Sigmoid colon (tissue), 7 donors: ENCODE measurements around the gene EFCAB12. TPM values are rescaled to one million over a fixed set of nuclear protein-coding genes. Genes with fewer than 3 reads are reported as not detected.
"Not testable (repeated sequence)": the region's sequence is repeated elsewhere in the genome, so short reads cannot be mapped to it uniquely, and the experiment has no call there.

Experiments
- DNase-seq: peaks from one replicate; pipeline ENCODE4 v3.0.0-alpha.2; 2019
- H3K27ac ChIP-seq, 4 donors: fragments of 200-600 bp; sonication (generic); one replicate each; pipeline ENCODE4 v1.5.1; 2016 to 2019; ENCODE audit warnings: mild to moderate bottlenecking in 1 of 4
- H3K27me3 ChIP-seq, 3 donors: fragments of 200-600 bp; sonication (generic); one replicate each; pipeline ENCODE4 v1.5.1; 2019; ENCODE audit warnings: mild to moderate bottlenecking in 1 of 3
- H3K36me3 ChIP-seq, 4 donors: fragments of 200-600 bp; sonication (generic); one replicate each; pipeline ENCODE4 v1.5.1; 2016 to 2019
- H3K4me1 ChIP-seq, 4 donors: fragments of 200-600 bp; sonication (generic); one replicate each; pipeline ENCODE4 v1.5.1; 2017 to 2019
- H3K4me3 ChIP-seq, 4 donors: fragments of 200-600 bp; sonication (generic); one replicate each; pipeline ENCODE4 v1.5.1; 2017 to 2019; ENCODE audit warnings: mild to moderate bottlenecking in 2 of 4, moderate library complexity in 1 of 4
- H3K9me3 ChIP-seq, 4 donors: fragments of 200-600 bp in 3 of 4; sonication (generic) in 3 of 4; one replicate each; pipeline versions ENCODE4 v1.5.1 to v1.6.1; 2013 to 2019
- EP300 ChIP-seq, 4 donors: sonication (generic); formaldehyde crosslinking; IDR thresholded peaks; one replicate each; pipeline ENCODE4 v1.6.1; 2017; ENCODE audit warnings: antibody characterized with exemption in 4 of 4
- POLR2A ChIP-seq, 2 donors: fragments of 450-650 bp; IDR thresholded peaks; one replicate each; pipeline ENCODE4 v1.6.1; 2016; ENCODE audit warnings: antibody characterized with exemption in 2 of 2, mild to moderate bottlenecking in 2 of 2, moderate library complexity in 2 of 2
- POLR2AphosphoS5 ChIP-seq, 4 donors: sonication (generic); formaldehyde crosslinking; IDR thresholded peaks; one replicate each; pipeline ENCODE4 v1.6.1; 2017; ENCODE audit warnings: antibody characterized with exemption in 4 of 4
- WGBS, 2 donors: extraction: QIAGEN DNeasy Blood & Tissue Kit; methylation state at CpG; one replicate each; pipeline ENCODE4 v1.1.7; 2013; 5-methylcytosine and 5-hydroxymethylcytosine counted together
- intact Hi-C: fragments of 100-400 bp; cut with DNase I; formaldehyde crosslinking; loops from one replicate; pipeline ENCODE4 v1.15.1; 2023
- polyA plus RNA-seq, 3 donors: library from polyadenylated mRNA; stranded (reverse); fragments of 200-250 nt; gene quantifications; one replicate each; pipeline ENCODE4 v1.2.3, GENCODE V29; 2013
- total RNA-seq, 4 donors: library from RNA; depleted of rRNA; stranded (reverse); fragments of >200 nt; gene quantifications; one replicate each; pipeline ENCODE4 v1.1.0, GENCODE V29; 2016
- TF ChIP-seq, protein P1 (sequence below), 4 experiments: fragments of 450-650 bp in 3 of 4; fragments of 200-600 bp in 1 of 4; IDR thresholded peaks; one replicate each; pipeline ENCODE4 v1.5.1; 2016 to 2019; ENCODE audit warnings: antibody characterized with exemption in 4 of 4, mild to moderate bottlenecking in 3 of 4, moderate library complexity in 2 of 4
- donor health status: healthy with polysubstance abuse.
- donor health status: Bipolar disorder and iron deficiency.
- donor health status: healthy.

The EFCAB12 gene
- total and polyA plus RNA-seq, 7 donors = 0.36 to 0.46 (median 0.38) TPM; not detected in 4

GRCh38 chr3:129365296-129366136 is 62.9 kb downstream of the EFCAB12 start:
- H3K27ac ChIP-seq = no peak overlapping the region
- 75 to 84% methylated on average over 13 of the region's 13 CpGs for WGBS, 2 donors
- H3K4me1 ChIP-seq = no peaks in the 10 kb centered on the region
- no peaks in the 10 kb centered on the region for H3K36me3 ChIP-seq
- peaks cover 0 to 3% (median 0%) of the 10 kb centered on the region in 3 donors for H3K27me3 ChIP-seq
- no peak overlapping the region for H3K4me3 ChIP-seq
- intact Hi-C loops = no loop called here
- H3K9me3 ChIP-seq = no peaks in the 10 kb centered on the region
- DNase-seq = no peak
- TF ChIP-seq, protein P1, sequence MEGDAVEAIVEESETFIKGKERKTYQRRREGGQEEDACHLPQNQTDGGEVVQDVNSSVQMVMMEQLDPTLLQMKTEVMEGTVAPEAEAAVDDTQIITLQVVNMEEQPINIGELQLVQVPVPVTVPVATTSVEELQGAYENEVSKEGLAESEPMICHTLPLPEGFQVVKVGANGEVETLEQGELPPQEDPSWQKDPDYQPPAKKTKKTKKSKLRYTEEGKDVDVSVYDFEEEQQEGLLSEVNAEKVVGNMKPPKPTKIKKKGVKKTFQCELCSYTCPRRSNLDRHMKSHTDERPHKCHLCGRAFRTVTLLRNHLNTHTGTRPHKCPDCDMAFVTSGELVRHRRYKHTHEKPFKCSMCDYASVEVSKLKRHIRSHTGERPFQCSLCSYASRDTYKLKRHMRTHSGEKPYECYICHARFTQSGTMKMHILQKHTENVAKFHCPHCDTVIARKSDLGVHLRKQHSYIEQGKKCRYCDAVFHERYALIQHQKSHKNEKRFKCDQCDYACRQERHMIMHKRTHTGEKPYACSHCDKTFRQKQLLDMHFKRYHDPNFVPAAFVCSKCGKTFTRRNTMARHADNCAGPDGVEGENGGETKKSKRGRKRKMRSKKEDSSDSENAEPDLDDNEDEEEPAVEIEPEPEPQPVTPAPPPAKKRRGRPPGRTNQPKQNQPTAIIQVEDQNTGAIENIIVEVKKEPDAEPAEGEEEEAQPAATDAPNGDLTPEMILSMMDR (IDR thresholded peaks at IDR 0.05) = no peak
- TF ChIP-seq EP300 (IDR thresholded peaks at IDR 0.05) (no peak), POLR2A (IDR thresholded peaks at IDR 0.05) (no peak), POLR2AphosphoS5 (IDR thresholded peaks at IDR 0.05) (no peak)

- H3K27me3 ChIP-seq, H3K36me3 ChIP-seq, H3K4me3 ChIP-seq, DNase-seq, H3K4me1 ChIP-seq, intact Hi-C loops, H3K9me3 ChIP-seq, H3K27ac ChIP-seq: not testable (repeated sequence)
- 57 to 80% methylated on average over 2 of the region's 2 CpGs for WGBS, 2 donors
Measured at GRCh38 chr3:129364811-129365210, 63.6 kb downstream of the EFCAB12 start.

DNA sequence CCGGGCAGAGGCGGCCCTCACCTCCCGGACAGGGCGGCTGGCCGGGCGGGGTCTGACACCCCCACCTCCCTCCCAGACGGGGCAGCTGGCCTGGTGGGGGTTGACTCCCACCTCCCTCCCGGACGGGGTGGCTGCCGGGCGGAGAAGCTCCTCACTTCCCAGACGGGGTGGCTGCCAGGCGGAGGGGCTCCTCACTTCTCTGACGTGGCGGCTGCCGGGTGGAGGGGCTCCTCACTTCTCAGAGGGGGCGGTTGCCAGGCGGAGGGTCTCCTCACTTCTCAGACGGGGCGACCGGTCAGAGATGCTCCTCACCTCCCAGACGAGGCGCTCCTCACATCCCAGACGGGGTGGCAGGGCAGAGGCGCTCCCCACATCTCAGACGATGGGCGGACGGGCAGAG is 65.1 kb downstream of the EFCAB12 start:
- WGBS, 2 donors = 97% methylated on average over 28 of the region's 28 CpGs
- intact Hi-C loops = not testable (repeated sequence)

GRCh38 chr3:129360705-129361460 is 67.6 kb downstream of the EFCAB12 start:
- H3K27me3 ChIP-seq = peaks cover 0 to 3% (median 0%) of the 10 kb centered on the region in 3 donors
- TF ChIP-seq, protein P1 (IDR thresholded peaks at IDR 0.05) = no peak
- TF ChIP-seq EP300 (IDR thresholded peaks at IDR 0.05) (no peak), POLR2AphosphoS5 (IDR thresholded peaks at IDR 0.05) (no peak), POLR2A (IDR thresholded peaks at IDR 0.05) (no peak)
- H3K36me3 ChIP-seq = no peaks in the 10 kb centered on the region
- no peak overlapping the region for H3K27ac ChIP-seq
- H3K4me1 ChIP-seq = no peaks in the 10 kb centered on the region
- intact Hi-C loops = no loop called here
- 91 to 94% methylated on average over 13 of the region's 13 CpGs for WGBS, 2 donors
- no peaks in the 10 kb centered on the region for H3K9me3 ChIP-seq
- no peak for DNase-seq
- no peak overlapping the region for H3K4me3 ChIP-seq

More for the DNA sequence above, 65.1 kb downstream of the EFCAB12 start:
- not testable (repeated sequence) for H3K27me3 ChIP-seq, H3K4me1 ChIP-seq, H3K9me3 ChIP-seq, H3K4me3 ChIP-seq, DNase-seq, H3K36me3 ChIP-seq, H3K27ac ChIP-seq

DNA sequence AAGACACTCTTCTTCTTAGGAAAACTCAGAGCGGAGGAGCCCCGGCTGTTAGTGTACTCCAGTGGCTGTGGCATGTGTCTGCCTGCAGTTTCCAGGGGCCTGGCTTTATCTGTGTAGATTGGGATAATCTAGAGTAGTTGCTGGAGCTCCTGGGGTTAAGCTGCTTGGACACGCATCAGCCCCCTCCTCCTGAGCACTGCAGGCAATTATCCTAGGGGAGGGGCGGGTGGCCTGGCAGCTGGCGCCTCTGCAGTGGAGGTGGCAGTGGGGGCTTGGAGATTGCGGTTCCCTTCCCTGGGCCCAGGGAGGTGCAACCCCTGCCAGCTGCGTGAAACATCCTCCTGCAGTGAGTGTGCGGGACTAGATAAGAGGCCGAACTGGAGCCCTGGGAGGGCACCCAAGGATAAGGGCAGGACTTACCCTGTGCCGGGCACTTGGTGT is 68.2 kb downstream of the EFCAB12 start:
- DNase-seq = no peak
- H3K36me3 ChIP-seq = no peaks in the 10 kb centered on the region
- no peak overlapping the region for H3K4me3 ChIP-seq
- H3K4me1 ChIP-seq = no peaks in the 10 kb centered on the region
- 85 to 87% methylated on average over 10 of the region's 10 CpGs for WGBS, 2 donors
- intact Hi-C loops = no loop called here
- H3K27ac ChIP-seq = no peak overlapping the region
- peaks cover 0 to 3% (median 0%) of the 10 kb centered on the region in 3 donors for H3K27me3 ChIP-seq
- H3K9me3 ChIP-seq = no peaks in the 10 kb centered on the region
- TF ChIP-seq, protein P1 (IDR thresholded peaks at IDR 0.05) = no peak
- TF ChIP-seq EP300 (IDR thresholded peaks at IDR 0.05) (no peak), POLR2A (IDR thresholded peaks at IDR 0.05) (no peak), POLR2AphosphoS5 (IDR thresholded peaks at IDR 0.05) (no peak)
